Urinary bladder (tissue), 4 donors: ENCODE measurements around the gene RNFT2. TPM values are rescaled to one million over a fixed set of nuclear protein-coding genes. Genes with fewer than 3 reads are reported as not detected.

ENCODE experiments used
- DNase-seq: peaks from one replicate; pipeline ENCODE4 v3.0.0-alpha.2; 2015; ENCODE audit errors: extremely low spot score
- H3K27ac ChIP-seq: one replicate; pipeline ENCODE4 v1.5.1; 2013; ENCODE audit warnings: low read depth, mild to moderate bottlenecking, moderate library complexity
- H3K36me3 ChIP-seq: one replicate; pipeline ENCODE4 v1.6.1; 2013; ENCODE audit warnings: mild to moderate bottlenecking, moderate library complexity; ENCODE audit not compliant: insufficient read depth
- H3K4me1 ChIP-seq: one replicate; pipeline ENCODE4 v1.6.1; 2013; ENCODE audit warnings: mild to moderate bottlenecking, moderate library complexity; ENCODE audit not compliant: insufficient read depth
- H3K4me3 ChIP-seq: one replicate; pipeline ENCODE4 v1.5.1; 2013; ENCODE audit warnings: low read depth, low read length
- WGBS: extraction: QIAGEN DNeasy Blood & Tissue Kit; methylation state at CpG from one replicate; pipeline ENCODE4 v1.1.7; 2013; 5-methylcytosine and 5-hydroxymethylcytosine counted together
- polyA plus RNA-seq: library from polyadenylated mRNA; stranded (reverse); fragments of 200-250 nt; gene quantifications from one replicate; pipeline ENCODE4 v1.2.3, GENCODE V29; 2013
- total RNA-seq: library from RNA; depleted of rRNA; stranded (reverse); fragments of >200 nt; gene quantifications from one replicate; pipeline ENCODE4 v1.2.3, GENCODE V29; 2014
- donor health status: healthy with polysubstance abuse.
- donor health status: healthy.

Gene RNFT2
- total and polyA plus RNA-seq, 2 donors, result 0.35 to 1.1 TPM

DNA sequence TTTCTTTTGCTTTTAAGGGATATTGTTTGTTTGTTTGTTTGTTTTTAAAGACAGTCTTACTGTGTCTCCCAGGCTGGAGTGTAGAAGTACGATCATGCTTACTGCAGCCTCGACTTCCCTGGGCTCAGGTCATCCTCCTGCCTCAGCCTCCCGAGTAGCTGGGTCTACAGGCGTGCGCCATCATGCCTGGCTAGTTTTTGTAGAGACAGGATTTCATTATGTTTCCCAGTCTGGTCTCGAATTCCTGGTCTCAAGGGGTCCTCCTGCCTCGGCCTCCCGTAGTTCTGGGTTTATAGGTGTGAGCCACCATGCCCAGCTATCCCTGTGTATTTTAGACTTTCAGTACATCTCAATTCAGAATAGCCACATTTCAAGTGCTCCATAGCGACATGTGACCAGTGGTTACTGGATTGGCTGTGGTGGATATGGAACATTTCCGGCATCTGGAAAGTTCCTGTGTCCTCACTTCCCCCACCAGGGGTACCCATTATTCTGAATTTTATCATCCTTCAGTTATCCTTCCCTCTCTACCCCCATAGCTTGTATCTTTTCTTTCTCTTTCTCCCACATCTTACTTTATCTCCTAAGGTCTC lies 82.0 kb downstream of the RNFT2 start:
- no peaks in the 10 kb centered on the region for H3K36me3 ChIP-seq
- no peaks in the 10 kb centered on the region for H3K4me1 ChIP-seq
- no peak for DNase-seq
- 87% methylated on average over 10 of the region's 10 CpGs for WGBS
- no peak overlapping the region for H3K27ac ChIP-seq
- H3K4me3 ChIP-seq, result no peak overlapping the region

DNA sequence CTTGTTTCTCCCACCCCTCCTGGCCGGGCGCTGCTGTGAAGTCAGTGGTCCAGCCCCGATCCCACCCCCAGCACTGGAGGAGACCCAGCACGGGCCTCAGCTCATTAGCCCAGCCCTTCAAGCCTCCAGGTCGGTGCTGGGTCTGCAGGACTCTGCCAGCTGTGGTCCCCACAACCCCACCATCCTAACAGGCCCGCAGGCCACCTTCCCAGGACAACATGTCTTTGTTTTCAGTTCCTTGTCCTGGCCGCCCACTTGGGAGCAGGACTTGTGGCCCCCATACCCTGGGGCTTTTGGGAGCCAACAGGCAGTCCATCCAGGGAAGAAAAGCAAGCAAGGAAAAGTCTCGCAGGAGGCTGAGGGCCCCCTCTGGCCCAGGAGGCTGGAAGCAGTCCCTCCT lies 83.2 kb downstream of the RNFT2 start:
- Histone ChIP-seq H3K36me3 (no peaks in the 10 kb centered on the region), H3K4me3 (no peak overlapping the region), H3K27ac (no peak overlapping the region), H3K4me1 (no peaks in the 10 kb centered on the region)
- 73% methylated on average over 8 of the region's 8 CpGs for WGBS
- DNase-seq, result no peak

DNA sequence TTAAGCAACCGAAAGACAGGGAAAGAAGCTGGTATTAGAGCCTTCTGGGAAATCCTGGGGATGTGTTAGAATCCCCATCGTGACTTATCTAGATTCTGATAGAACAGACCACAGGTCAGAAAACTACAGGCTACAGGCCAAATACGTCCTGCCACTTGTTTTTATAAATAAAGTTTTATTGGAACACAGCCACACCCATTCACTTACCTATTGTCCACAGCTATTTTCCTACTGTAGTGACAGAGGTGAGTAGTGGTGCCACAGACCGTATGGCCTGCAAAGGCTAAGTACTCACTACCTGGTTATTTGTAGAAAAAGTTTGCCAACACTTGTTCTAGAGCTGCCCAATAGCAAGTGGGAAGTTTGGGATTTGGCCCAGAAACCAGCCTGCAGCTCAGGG lies 89.3 kb downstream of the RNFT2 start:
- no peak for DNase-seq
- Histone ChIP-seq H3K36me3 (no peaks in the 10 kb centered on the region), H3K27ac (no peak overlapping the region), H3K4me1 (no peaks in the 10 kb centered on the region), H3K4me3 (no peak overlapping the region)
- 85% methylated on average over 4 of the region's 4 CpGs for WGBS

DNA sequence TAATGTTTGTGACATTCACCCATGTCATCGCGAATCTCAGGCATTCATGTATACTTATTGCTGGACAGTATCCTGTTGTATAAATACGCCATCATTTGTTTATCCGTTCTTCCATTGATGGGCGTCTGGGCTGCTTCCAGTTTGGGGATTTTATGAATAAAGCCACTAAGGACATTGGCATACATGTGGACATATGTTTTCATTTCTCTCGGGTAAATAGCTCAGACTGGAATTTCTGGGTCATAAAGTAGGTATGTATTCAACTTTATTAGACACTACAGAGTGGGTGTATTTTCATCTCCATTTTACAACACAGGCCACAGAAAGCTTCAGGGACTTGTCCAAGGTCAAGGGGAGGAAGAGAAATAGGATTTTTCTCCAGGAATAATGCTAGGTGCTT lies 94.2 kb downstream of the RNFT2 start:
- DNase-seq, result no peak
- Histone ChIP-seq H3K4me3 (no peak overlapping the region), H3K4me1 (no peaks in the 10 kb centered on the region), H3K27ac (no peak overlapping the region), H3K36me3 (no peaks in the 10 kb centered on the region)
- WGBS, result 45% methylated on average over 6 of the region's 6 CpGs

DNA sequence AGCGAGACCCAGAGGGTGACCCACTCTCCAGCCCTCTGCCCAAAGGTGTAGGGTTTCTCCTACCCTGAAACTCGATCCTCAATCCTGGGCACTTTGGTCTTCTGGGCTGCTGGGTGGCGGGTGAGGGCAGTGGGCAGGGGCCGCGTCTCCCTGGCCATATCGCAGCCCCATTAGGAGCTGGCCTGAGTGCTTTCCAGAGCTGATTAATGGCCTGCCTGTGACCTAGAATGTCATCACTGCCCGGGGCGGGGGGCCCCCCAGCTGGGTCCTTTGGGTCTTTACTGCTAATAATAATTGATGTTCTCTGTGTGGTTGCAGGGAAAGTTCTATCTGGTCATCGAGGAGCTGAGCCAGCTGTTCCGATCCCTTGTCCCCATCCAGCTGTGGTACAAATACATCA lies 95.4 kb downstream of the RNFT2 start:
- no peaks in the 10 kb centered on the region for H3K4me1 ChIP-seq
- 87% methylated on average over 10 of the region's 10 CpGs for WGBS
- H3K36me3 ChIP-seq, result no peaks in the 10 kb centered on the region
- DNase-seq, result no peak
- no peak overlapping the region for H3K4me3 ChIP-seq
- H3K27ac ChIP-seq, result no peak overlapping the region

DNA sequence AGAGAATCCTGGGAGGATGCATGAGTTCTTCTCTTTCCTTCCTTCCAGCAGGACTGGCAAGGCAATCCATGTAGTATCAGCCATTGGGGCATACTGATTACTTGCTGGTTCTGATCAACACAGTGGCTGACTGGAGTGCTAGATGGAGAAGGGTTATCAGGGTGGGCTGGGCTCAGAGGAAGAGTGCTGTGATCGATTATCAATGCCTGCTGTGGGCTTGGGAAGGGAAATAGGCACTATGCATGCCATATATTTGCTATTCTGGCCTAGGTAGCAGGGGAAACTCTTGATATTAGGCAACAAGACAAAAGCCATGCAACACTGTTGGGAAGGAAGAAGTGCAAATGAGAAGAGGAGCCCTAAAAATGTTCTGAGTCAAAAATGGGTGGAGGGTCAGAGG lies 97.4 kb downstream of the RNFT2 start:
- Histone ChIP-seq H3K27ac (no peak overlapping the region), H3K4me1 (no peaks in the 10 kb centered on the region), H3K36me3 (no peaks in the 10 kb centered on the region), H3K4me3 (no peak overlapping the region)
- no peak for DNase-seq
- WGBS, result 87% methylated on average over 1 of the region's 1 CpG

DNA sequence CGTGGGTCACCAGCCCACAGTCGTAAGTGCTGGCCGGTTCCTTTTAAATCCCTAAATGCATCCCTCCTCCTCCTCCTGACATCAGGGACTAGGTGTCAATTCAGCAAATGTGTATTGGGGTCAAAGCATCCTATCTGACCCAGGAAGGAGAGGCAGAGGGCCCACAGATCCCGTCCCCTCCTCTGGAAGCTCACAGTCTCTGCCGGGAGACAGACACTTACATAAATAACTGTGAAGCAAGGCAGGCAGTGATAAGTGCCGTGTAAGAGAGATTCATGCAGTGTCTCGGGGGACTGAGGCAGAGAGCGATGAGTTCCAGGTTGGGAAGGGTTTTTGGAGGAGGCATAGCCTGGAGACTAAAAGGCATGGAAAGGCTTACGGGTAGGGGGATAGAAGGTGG lies 99.0 kb downstream of the RNFT2 start:
- DNase-seq, result no peak
- H3K27ac ChIP-seq, result no peak overlapping the region
- H3K36me3 ChIP-seq, result no peaks in the 10 kb centered on the region
- 58% methylated on average over 9 of the region's 9 CpGs for WGBS
- H3K4me1 ChIP-seq, result no peaks in the 10 kb centered on the region
- H3K4me3 ChIP-seq, result no peak overlapping the region

DNA sequence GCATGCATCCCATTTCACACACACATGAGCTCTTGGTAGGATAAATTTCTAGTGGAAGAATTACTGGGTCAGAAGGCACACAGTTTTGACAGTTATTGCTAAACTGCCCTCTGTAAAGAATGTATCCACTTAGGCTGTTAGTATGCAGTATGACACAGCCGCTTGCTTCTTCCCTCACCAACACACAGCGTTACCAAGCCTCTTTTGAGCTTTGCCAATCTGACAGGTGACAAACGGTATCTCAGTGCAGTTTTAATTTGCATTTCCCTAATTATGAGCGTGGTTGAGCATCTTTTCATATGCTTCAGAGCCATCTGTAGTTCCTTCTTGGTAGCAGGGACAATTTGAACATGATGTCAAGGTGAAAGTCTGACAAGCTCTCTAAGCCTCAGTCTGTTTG lies 100.2 kb downstream of the RNFT2 start:
- WGBS, result 78% methylated on average over 4 of the region's 4 CpGs
- Histone ChIP-seq H3K4me1 (no peaks in the 10 kb centered on the region), H3K36me3 (no peaks in the 10 kb centered on the region), H3K4me3 (no peak overlapping the region), H3K27ac (no peak overlapping the region)
- no peak for DNase-seq

DNA sequence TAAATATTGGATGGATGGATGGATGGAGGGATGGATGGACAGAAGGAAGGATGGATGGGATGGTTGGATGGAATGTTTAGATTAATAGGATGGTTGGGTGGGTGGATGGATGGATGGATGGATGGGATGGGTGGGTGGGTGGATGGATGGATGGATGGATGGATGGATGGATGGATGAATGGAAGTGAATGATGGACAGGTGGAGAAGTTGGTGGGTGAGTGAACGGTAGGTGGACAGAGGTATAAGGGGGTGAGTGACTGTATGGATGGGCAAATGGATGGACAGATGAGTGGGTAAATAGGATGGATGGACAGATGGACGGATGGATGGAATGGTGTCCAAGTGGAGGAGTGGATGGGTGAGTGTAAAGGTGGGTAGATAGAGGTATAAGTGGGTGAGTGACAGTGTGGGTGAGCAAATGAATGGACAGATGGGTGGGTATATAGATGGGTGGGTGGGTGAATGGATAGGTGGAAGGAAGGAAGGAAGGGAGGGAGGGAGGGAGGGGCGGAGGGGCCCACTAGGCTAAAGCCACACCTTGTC lies 101.2 kb downstream of the RNFT2 start:
- 88% methylated on average over 3 of the region's 3 CpGs for WGBS
- H3K27ac ChIP-seq, result no peak overlapping the region

DNA sequence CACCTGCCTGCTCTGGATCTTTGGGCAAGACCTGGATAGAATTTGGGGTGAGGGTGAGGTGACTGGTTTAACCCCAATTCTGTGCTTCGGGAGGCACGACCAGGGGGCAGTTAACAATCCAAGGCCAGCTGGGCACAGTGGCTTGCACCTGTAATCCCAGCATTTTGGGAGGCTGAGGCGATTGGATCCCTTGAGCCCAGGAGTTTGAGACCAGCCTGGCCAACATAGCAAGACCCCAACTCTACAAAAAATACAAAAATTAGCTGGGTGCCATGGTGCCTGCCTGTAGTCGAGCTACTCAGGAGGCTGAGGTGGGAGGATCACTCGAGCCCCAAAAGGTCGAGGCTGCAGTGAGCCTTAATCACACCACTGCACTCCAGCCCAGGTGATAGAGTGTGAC lies 105.0 kb downstream of the RNFT2 start:
- Histone ChIP-seq H3K4me1 (no peaks in the 10 kb centered on the region), H3K27ac (no peak overlapping the region), H3K4me3 (no peak overlapping the region), H3K36me3 (no peaks in the 10 kb centered on the region)
- WGBS, result 90% methylated on average over 6 of the region's 6 CpGs
- no peak for DNase-seq

More for the DNA sequence above, 101.2 kb downstream of the RNFT2 start:
- Histone ChIP-seq H3K4me1 (no peaks in the 10 kb centered on the region), H3K36me3 (no peaks in the 10 kb centered on the region), H3K4me3 (no peak overlapping the region)
- DNase-seq, result no peak

DNA sequence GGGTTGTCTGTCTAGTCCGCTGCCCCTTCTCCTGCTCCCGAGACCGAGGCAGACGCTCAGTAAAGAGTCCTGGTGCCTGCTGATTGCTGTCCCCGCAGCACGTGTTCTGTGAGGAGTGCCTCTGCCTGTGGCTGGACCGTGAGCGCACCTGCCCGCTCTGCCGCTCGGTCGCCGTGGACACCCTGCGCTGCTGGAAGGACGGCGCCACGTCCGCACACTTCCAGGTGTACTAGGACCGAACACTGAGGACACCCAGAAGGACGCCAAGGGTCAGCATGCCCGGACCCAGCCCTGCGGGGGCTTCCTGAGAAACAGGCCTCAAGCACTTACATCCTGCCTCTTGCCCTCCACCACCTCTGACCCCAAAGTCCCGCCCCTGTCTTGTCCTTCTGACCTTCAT lies 111.1 kb downstream of the RNFT2 start:
- H3K27ac ChIP-seq, result no peak overlapping the region
- no peak for DNase-seq
- H3K36me3 ChIP-seq, result no peaks in the 10 kb centered on the region
- no peak overlapping the region for H3K4me3 ChIP-seq
- 93% methylated on average over 23 of the region's 23 CpGs for WGBS
- no peaks in the 10 kb centered on the region for H3K4me1 ChIP-seq

DNA sequence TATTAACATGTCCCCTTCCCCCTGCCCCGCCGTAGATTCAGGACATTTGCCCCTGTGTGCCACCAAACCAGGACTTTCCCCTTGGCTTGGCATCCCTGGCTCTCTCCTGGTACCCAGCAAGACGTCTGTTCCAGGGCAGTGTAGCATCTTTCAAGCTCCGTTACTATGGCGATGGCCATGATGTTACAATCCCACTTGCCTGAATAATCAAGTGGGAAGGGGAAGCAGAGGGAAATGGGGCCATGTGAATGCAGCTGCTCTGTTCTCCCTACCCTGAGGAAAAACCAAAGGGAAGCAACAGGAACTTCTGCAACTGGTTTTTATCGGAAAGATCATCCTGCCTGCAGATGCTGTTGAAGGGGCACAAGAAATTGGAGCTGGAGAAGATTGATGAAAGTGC lies 114.2 kb downstream of the RNFT2 start:
- Histone ChIP-seq H3K4me3 (no peak overlapping the region), H3K27ac (no peak overlapping the region), H3K36me3 (no peaks in the 10 kb centered on the region), H3K4me1 (no peaks in the 10 kb centered on the region)
- 86% methylated on average over 6 of the region's 6 CpGs for WGBS
- no peak for DNase-seq

DNA sequence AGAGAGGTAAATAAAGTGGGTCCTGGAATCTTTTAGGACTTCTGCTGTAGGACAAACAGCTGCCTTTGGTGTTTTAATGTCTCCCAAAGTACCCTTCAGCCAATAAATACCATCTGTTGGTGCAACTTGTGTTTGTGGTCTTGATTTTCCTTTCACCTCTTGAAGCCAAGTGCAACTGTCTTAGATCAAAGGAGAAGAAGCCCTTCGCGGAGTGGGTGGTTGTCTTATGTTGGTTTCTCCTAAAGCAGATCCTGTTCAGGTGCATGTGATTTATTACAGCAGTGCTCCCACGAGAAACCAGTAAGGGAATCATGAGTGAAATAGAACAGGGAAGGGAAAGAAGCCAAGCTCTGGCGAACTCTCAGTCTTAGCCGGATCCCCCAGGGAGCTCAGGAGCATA lies 115.4 kb downstream of the RNFT2 start:
- 55% methylated on average over 5 of the region's 5 CpGs for WGBS
- H3K4me1 ChIP-seq, result no peaks in the 10 kb centered on the region
- H3K36me3 ChIP-seq, result no peaks in the 10 kb centered on the region
- DNase-seq, result no peak
- no peak overlapping the region for H3K27ac ChIP-seq
- H3K4me3 ChIP-seq, result no peak overlapping the region

DNA sequence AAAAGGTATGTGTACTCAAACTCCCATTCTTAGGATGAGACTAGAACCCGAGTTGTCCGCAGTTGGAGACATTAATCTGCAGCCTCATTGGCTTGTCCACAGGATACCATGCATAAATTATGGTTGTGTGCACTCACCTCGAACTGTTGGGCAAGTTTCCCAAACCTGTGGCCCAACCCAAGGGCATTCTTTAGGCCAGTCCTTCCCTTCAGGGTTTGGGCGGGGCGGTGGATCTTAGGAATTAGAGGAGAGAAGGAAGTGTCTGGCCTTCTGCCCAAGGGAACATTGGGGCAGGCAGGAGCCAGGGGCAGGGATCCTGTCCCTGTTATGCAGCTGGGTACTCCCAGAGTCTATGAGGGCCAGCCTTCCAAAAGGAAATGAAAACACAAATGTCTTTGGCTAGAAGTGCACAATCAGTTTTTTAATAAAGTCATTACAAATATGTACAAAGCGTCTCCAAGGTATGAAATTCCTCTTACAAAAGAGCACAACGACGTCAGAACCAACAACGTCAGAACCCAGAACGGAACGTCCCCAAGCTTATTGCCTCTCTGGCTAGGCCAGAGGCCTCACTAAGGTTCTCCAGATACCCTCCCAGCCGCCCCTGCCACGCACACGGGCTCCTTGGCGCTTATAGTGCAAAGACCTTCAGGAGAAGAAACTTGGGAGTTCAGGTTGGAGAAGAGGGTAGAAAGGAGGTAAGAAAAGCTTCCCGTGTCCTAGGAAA lies 117.8 kb downstream of the RNFT2 start:
- WGBS, result 86% methylated on average over 16 of the region's 16 CpGs
- H3K4me1 ChIP-seq, result no peaks in the 10 kb centered on the region

More for the DNA sequence above, 117.8 kb downstream of the RNFT2 start:
- no peak for DNase-seq
- Histone ChIP-seq H3K36me3 (no peaks in the 10 kb centered on the region), H3K27ac (no peak overlapping the region), H3K4me3 (no peak overlapping the region)
